Kidney epithelial cell (primary cell): Measurements from ENCODE around the gene ZNF831. TPM values are rescaled to one million over a fixed set of nuclear protein-coding genes. Genes with fewer than 3 reads are reported as not detected.

ENCODE experiments used
- DNase-seq: peaks from one replicate; pipeline ENCODE4 v3.0.0-alpha.2; 2010; ENCODE audit warnings: low read depth
- H3K27me3 ChIP-seq: 2 replicates; pipeline ENCODE4 v1.6.0; 2011; ENCODE audit warnings: low read length; ENCODE audit not compliant: control insufficient read depth, insufficient read depth
- H3K36me3 ChIP-seq: 2 replicates; pipeline ENCODE4 v1.5.1; 2011; ENCODE audit warnings: low read length; ENCODE audit not compliant: control insufficient read depth, insufficient read depth
- H3K4me3 ChIP-seq: 2 replicates; pipeline ENCODE4 v1.5.1; 2011; ENCODE audit warnings: low read depth, mild to moderate bottlenecking, control low read depth, low read length
- total RNA-seq: library from RNA; depleted of rRNA; stranded (reverse); fragments of >200 nt; gene quantifications from 2 replicates; pipeline ENCODE4 v1.2.3, GENCODE V29; 2015
- TF ChIP-seq, protein P1 (sequence below): IDR thresholded peaks from 2 replicates; pipeline ENCODE4 v1.5.1; 2011; ENCODE audit warnings: mild to moderate bottlenecking, moderate library complexity, low read length, control low read depth, inconsistent platforms; ENCODE audit not compliant: insufficient read depth, poor library complexity, severe bottlenecking

ZNF831 gene
- total RNA-seq, 1 donor from 2014 or later: not detected

GRCh38 chr20:59143326-59143725 lies 20.3 kb upstream of the ZNF831 start:
- H3K4me3 ChIP-seq: no peak overlapping the region
- no peaks in the 10 kb centered on the region for H3K36me3 ChIP-seq
- TF ChIP-seq, protein P1, sequence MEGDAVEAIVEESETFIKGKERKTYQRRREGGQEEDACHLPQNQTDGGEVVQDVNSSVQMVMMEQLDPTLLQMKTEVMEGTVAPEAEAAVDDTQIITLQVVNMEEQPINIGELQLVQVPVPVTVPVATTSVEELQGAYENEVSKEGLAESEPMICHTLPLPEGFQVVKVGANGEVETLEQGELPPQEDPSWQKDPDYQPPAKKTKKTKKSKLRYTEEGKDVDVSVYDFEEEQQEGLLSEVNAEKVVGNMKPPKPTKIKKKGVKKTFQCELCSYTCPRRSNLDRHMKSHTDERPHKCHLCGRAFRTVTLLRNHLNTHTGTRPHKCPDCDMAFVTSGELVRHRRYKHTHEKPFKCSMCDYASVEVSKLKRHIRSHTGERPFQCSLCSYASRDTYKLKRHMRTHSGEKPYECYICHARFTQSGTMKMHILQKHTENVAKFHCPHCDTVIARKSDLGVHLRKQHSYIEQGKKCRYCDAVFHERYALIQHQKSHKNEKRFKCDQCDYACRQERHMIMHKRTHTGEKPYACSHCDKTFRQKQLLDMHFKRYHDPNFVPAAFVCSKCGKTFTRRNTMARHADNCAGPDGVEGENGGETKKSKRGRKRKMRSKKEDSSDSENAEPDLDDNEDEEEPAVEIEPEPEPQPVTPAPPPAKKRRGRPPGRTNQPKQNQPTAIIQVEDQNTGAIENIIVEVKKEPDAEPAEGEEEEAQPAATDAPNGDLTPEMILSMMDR: no peak
- no peak for DNase-seq
- peaks cover 3% of the 10 kb centered on the region for H3K27me3 ChIP-seq

- H3K27me3 ChIP-seq: peaks cover 3% of the 10 kb centered on the region
- H3K36me3 ChIP-seq: no peaks in the 10 kb centered on the region
- H3K4me3 ChIP-seq: no peak overlapping the region
- no peak for DNase-seq
- TF ChIP-seq, protein P1: no peak
Observed at GRCh38 chr20:59144179-59144830, 19.3 kb upstream of the ZNF831 start.

GRCh38 chr20:59144831-59145196 lies 18.8 kb upstream of the ZNF831 start:
- no peak for DNase-seq
- no peak overlapping the region for H3K4me3 ChIP-seq
- peaks cover 7% of the 10 kb centered on the region for H3K27me3 ChIP-seq
- no peaks in the 10 kb centered on the region for H3K36me3 ChIP-seq
- TF ChIP-seq, protein P1: no peak

GRCh38 chr20:59145247-59145923 lies 18.2 kb upstream of the ZNF831 start:
- no peaks in the 10 kb centered on the region for H3K36me3 ChIP-seq
- no peak overlapping the region for H3K4me3 ChIP-seq
- H3K27me3 ChIP-seq: peaks cover 8% of the 10 kb centered on the region
- no peak for DNase-seq
- TF ChIP-seq, protein P1: no peak

DNA sequence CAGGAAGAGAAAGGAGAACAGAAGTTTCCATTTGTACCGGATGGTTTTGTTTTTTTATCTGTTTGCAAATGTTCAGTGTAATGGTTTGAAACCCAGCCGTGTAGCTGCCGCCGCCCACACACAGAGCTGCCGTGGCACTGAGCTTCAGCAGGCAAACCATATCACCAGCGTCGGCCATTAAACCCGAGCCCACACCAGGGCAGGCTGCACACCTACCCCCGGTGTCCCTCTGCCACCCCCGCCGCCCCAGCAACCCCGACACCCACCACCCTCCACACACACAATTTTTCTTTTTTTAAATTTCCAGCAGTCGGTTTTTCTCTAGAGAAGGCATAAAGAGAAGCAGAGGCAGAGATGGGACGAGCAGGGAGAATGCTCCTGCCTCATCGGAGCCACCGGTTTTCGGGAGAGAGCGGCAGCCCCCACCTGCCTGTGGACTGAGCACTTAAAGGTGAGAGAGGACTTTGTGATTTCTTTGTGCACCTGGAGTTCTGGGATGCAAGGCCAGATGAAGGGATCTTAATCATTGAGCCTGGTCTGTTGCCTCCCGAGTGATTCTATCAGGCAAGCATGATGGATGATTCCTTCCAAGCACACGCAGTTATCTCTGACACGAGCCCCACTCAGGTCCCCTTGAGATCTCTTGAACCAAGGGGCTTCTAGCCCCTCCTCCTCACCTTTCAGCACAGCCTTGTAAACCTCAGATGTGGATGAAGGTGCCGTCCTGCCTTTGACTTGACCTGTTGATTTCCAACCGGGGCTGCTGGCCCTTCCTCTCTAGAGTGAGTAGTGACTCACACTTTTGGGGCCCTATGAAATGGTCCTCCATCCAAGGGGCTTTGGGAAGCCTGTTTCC lies 17.5 kb upstream of the ZNF831 start:
- Histone ChIP-seq H3K4me3 (no peak overlapping the region), H3K36me3 (no peaks in the 10 kb centered on the region), H3K27me3 (peaks cover 8% of the 10 kb centered on the region)
- DNase-seq: no peak
- TF ChIP-seq, protein P1: no peak
